Mammary epithelial cell (primary cell): ENCODE measurements around the gene DVL1.

ENCODE experiments used
- EZH2 ChIP-seq: IDR thresholded peaks from 2 replicates; pipeline ENCODE4 v1.6.1; 2012; ENCODE audit warnings: low read length, inconsistent platforms, borderline replicate concordance
- TF ChIP-seq, protein P1 (sequence below), 2 donors: IDR thresholded peaks in 1 of 2; conservative IDR thresholded peaks in 1 of 2; 2 replicates each; pipeline ENCODE4 v1.5.1; 2011 to 2012; ENCODE audit warnings: inconsistent platforms in 2 of 2, low read length in 2 of 2, mild to moderate bottlenecking in 2 of 2, control low read depth in 1 of 2, low read depth in 1 of 2; ENCODE audit not compliant: insufficient read depth in 1 of 2; ENCODE audit errors: extremely low read depth in 1 of 2

DNA sequence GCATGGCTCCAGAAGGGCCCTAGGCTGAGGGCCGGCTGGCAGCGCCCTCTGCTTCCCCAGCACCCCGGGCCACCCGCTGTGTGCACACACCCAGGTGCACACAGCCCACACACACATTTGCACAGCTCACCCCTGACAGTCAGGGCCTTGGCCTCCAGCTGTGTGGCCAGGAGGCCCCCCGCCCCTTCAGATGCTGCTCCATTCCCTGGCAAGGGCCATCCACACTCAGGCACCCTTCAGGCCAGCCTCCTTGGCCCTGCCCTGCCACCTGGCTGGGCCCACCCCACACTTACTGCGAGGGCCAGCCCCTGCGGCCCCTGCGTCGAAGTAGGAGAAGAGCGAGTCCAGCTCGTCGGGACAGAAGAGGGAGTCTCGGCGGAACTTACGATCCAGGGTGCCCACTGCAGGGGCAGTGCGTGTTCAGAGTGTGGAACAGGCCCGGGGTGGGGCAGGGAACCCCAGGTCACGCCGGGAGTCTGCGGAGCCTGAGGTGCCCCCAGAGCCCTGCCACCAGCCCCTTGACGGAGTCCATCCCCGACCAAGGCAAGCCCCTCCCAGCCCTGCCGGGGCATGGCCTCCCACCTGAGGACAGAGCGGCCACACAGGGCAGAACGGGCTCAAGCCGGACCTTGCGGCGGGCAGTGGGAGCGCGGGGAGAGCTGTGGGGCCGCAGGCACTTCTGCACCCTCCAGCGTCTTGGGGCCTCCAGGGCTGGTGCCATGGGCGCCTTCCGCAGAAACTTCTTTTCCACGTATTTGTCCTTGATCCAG lies 53.9 kb downstream of the DVL1 start:
- TF ChIP-seq, protein P1, sequence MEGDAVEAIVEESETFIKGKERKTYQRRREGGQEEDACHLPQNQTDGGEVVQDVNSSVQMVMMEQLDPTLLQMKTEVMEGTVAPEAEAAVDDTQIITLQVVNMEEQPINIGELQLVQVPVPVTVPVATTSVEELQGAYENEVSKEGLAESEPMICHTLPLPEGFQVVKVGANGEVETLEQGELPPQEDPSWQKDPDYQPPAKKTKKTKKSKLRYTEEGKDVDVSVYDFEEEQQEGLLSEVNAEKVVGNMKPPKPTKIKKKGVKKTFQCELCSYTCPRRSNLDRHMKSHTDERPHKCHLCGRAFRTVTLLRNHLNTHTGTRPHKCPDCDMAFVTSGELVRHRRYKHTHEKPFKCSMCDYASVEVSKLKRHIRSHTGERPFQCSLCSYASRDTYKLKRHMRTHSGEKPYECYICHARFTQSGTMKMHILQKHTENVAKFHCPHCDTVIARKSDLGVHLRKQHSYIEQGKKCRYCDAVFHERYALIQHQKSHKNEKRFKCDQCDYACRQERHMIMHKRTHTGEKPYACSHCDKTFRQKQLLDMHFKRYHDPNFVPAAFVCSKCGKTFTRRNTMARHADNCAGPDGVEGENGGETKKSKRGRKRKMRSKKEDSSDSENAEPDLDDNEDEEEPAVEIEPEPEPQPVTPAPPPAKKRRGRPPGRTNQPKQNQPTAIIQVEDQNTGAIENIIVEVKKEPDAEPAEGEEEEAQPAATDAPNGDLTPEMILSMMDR (conservative IDR thresholded peaks at IDR 0.05 in 1 of 2, IDR thresholded peaks at IDR 0.05 in 1 of 2; ENCODE audit: extremely low read depth in 1 of 2, insufficient read depth in 1 of 2, low read depth in 1 of 2, low read length in 2 of 2) = no peak
- no peak for TF ChIP-seq EZH2
